Loucy (cell line): Measurements from ENCODE around the gene RNF181.

Experiments used
- EZH2phosphoT487 ChIP-seq: fragments of 200-600 bp; IDR thresholded peaks from 2 replicates; pipeline ENCODE4 v1.6.1; 2018; ENCODE audit warnings: antibody characterized with exemption, mild to moderate bottlenecking, moderate library complexity, borderline replicate concordance
- TF ChIP-seq, protein P1 (sequence below): fragments of 200-600 bp; sonication (generic); conservative IDR thresholded peaks from 2 replicates; pipeline ENCODE4 v1.5.1; 2014; ENCODE audit warnings: mild to moderate bottlenecking, antibody characterized with exemption, low read length

DNA sequence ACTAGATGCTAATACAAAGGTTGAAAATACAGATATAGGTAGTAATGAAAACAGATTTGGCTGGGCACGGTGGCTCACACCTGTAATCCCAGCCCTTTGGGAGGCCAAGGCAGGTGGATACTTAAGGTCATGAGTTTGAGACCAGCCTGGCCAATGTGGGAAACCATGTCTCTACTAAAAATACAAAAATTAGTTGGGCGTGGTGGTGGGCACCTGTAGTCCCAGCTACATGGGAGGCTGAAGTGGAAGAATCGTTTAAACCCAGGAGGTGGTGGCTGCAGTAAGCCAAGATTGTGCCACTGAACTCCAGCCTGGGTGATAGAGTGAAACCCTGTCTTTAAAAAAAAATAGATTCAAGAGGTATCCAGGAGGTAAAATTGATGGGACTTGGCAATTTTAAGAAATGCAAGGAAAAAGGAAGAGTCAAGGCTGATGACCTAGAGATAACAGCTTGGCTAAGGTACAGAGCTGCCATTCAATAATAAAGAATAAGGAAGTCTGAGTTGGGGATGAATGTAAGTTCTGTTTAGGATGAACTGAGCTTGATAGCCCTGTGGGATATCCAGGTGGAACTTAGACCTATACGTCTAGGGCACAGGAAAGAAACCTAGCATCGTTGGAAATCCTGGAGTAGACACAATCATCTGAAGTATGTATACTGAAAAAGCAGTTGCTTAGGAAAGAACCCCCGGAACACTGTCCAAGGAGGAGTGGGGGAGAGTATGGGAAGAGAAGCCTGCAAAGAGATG lies 47.5 kb upstream of the RNF181 start:
- TF ChIP-seq, protein P1, sequence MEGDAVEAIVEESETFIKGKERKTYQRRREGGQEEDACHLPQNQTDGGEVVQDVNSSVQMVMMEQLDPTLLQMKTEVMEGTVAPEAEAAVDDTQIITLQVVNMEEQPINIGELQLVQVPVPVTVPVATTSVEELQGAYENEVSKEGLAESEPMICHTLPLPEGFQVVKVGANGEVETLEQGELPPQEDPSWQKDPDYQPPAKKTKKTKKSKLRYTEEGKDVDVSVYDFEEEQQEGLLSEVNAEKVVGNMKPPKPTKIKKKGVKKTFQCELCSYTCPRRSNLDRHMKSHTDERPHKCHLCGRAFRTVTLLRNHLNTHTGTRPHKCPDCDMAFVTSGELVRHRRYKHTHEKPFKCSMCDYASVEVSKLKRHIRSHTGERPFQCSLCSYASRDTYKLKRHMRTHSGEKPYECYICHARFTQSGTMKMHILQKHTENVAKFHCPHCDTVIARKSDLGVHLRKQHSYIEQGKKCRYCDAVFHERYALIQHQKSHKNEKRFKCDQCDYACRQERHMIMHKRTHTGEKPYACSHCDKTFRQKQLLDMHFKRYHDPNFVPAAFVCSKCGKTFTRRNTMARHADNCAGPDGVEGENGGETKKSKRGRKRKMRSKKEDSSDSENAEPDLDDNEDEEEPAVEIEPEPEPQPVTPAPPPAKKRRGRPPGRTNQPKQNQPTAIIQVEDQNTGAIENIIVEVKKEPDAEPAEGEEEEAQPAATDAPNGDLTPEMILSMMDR: no peak
- no peak for TF ChIP-seq EZH2phosphoT487
